ENCODE data around the gene SLC52A3.

Gene SLC52A3

GRCh38 chr20:770691-771090, 2.4 kb upstream of the SLC52A3 start:
- no peak for DNase-seq (ENCODE audit: insufficient read length, low spot score)

GRCh38 chr20:766906-767305, 1.4 kb downstream of the SLC52A3 start:
- no peak for FAIRE-seq
- DNase-seq (ENCODE audit: insufficient read length, low spot score) = no peak

More at GRCh38 chr20:770691-771090, 2.4 kb upstream of the SLC52A3 start:
- no peak for FAIRE-seq

GRCh38 chr20:764255-764654, 4.0 kb downstream of the SLC52A3 start:
- DNase-seq (ENCODE audit: insufficient read length, low spot score) (no peak), FAIRE-seq (no peak)

GRCh38 chr20:761418-762381, 6.6 kb downstream of the SLC52A3 start:
- FAIRE-seq = no peak
- no peak for DNase-seq (ENCODE audit: insufficient read length, low spot score)

GRCh38 chr20:760751-761417, 7.4 kb downstream of the SLC52A3 start:
- DNase-seq (ENCODE audit: insufficient read length, low spot score) (no peak), FAIRE-seq (no peak)

GRCh38 chr20:757506-757905, 10.8 kb downstream of the SLC52A3 start:
- FAIRE-seq (no peak), DNase-seq (ENCODE audit: insufficient read length, low spot score) (no peak)

- FAIRE-seq = no peak
- DNase-seq (ENCODE audit: insufficient read length, low spot score) = no peak
Observed at GRCh38 chr20:755941-756340, 12.4 kb downstream of the SLC52A3 start.

- FAIRE-seq (no peak), DNase-seq (ENCODE audit: insufficient read length, low spot score) (no peak)
Observed at GRCh38 chr20:754904-755303, 13.4 kb downstream of the SLC52A3 start.

GRCh38 chr20:753897-754635, 14.2 kb downstream of the SLC52A3 start:
- FAIRE-seq (no peak), DNase-seq (ENCODE audit: insufficient read length, low spot score) (no peak)

- no peak for DNase-seq (ENCODE audit: insufficient read length, low spot score)
- no peak for FAIRE-seq
Observed at GRCh38 chr20:753136-753535, 15.2 kb downstream of the SLC52A3 start.

- DNase-seq (ENCODE audit: insufficient read length, low spot score) (no peak), FAIRE-seq (no peak)
Observed at GRCh38 chr20:752291-752690, 16.0 kb downstream of the SLC52A3 start.

- DNase-seq (ENCODE audit: insufficient read length, low spot score) = no peak
- FAIRE-seq = no peak
Observed at GRCh38 chr20:751761-752160, 16.5 kb downstream of the SLC52A3 start.

- FAIRE-seq (peak; percentile 16), DNase-seq (ENCODE audit: insufficient read length, low spot score) (no peak)
Observed at GRCh38 chr20:750801-751200, 17.5 kb downstream of the SLC52A3 start.

GRCh38 chr20:745683-746301, 22.5 kb downstream of the SLC52A3 start:
- FAIRE-seq (no peak), DNase-seq (ENCODE audit: insufficient read length, low spot score) (no peak)

GRCh38 chr20:742156-742555, 26.1 kb downstream of the SLC52A3 start:
- no peak for DNase-seq (ENCODE audit: insufficient read length, low spot score)
- FAIRE-seq = no peak

GRCh38 chr20:741620-742019, 26.7 kb downstream of the SLC52A3 start:
- DNase-seq (ENCODE audit: insufficient read length, low spot score) (no peak), FAIRE-seq (no peak)

GRCh38 chr20:740162-740561, 28.1 kb downstream of the SLC52A3 start:
- no peak for FAIRE-seq

GRCh38 chr20:739736-740135, 28.6 kb downstream of the SLC52A3 start:
- FAIRE-seq (no peak), DNase-seq (ENCODE audit: insufficient read length, low spot score) (no peak)

More at GRCh38 chr20:740162-740561, 28.1 kb downstream of the SLC52A3 start:
- DNase-seq (ENCODE audit: insufficient read length, low spot score) = no peak

- FAIRE-seq (no peak), DNase-seq (ENCODE audit: insufficient read length, low spot score) (no peak)
Observed at GRCh38 chr20:733861-734260, 34.4 kb downstream of the SLC52A3 start.

- DNase-seq (ENCODE audit: insufficient read length, low spot score) (no peak), FAIRE-seq (no peak)
Observed at GRCh38 chr20:732727-733126, 35.6 kb downstream of the SLC52A3 start.
